B cell (primary cell): Measurements from ENCODE around the gene MALRD1. TPM values are rescaled to one million over a fixed set of nuclear protein-coding genes. Genes with fewer than 3 reads are reported as not detected.

ENCODE experiments used
- ATAC-seq: fragments of 200-7000 bp; cut with Tn5 transposase; one replicate; pipeline ENCODE4 v1.10.0; 2021; ENCODE audit warnings: low read depth, mild to moderate bottlenecking, moderate number of reproducible peaks, moderate library complexity
- CTCF ChIA-PET: fragments of 350-600 bp; sonication (Branson Sonifier 250); formaldehyde crosslinking; loops from one replicate; lab custom pipeline; 2021; ENCODE audit warnings: antibody characterized with exemption, inconsistent platforms; lab: Charles Lee
- POLR2A ChIA-PET: fragments of 350-600 bp; sonication (Branson Sonifier 250); formaldehyde crosslinking; loops from one replicate; lab custom pipeline; 2021; ENCODE audit warnings: antibody characterized with exemption; lab: Charles Lee
- DNase-seq: peaks from one replicate; pipeline ENCODE4 v3.0.0; 2013
- H2AFZ ChIP-seq: 2 replicates; pipeline ENCODE4 v1.6.1; 2012; ENCODE audit warnings: mild to moderate bottlenecking, low read depth, low read length; ENCODE audit not compliant: insufficient read depth, poor library complexity, severe bottlenecking
- H3K27ac ChIP-seq, 2 donors: 1 replicate in 1 of 2; 2 replicates in 1 of 2; pipeline ENCODE4 v1.5.1; 2012 to 2013; ENCODE audit warnings: low read length in 2 of 2, mild to moderate bottlenecking in 2 of 2, moderate library complexity in 1 of 2
- H3K27me3 ChIP-seq, 4 experiments: fragments of 200-600 bp in 1 of 4; sonication (generic) in 1 of 4; replicated peaks in 1 of 4; 1 replicate in 2 of 4; 2 replicates in 2 of 4; pipeline versions ENCODE4 v1.6.1 to v1.7.0; 2013 to 2016; ENCODE audit warnings: low read length in 3 of 4, mild to moderate bottlenecking in 2 of 4, mixed read lengths in 1 of 4, moderate library complexity in 1 of 4; ENCODE audit not compliant: insufficient read depth in 4 of 4, control insufficient read depth in 3 of 4; ENCODE audit errors: control extremely low read depth in 1 of 4
- H3K36me3 ChIP-seq, 2 experiments: replicated peaks in 1 of 2; 1 replicate in 1 of 2; 2 replicates in 1 of 2; pipeline versions ENCODE4 v1.6.1 to v1.7.1; 2013; ENCODE audit warnings: low read length in 1 of 2; ENCODE audit not compliant: insufficient read depth in 2 of 2, control insufficient read depth in 1 of 2; ENCODE audit errors: control extremely low read depth in 1 of 2, extremely low read depth in 1 of 2
- H3K4me1 ChIP-seq, 2 donors: fragments of 200-600 bp in 1 of 2; sonication (generic) in 1 of 2; 1 replicate in 1 of 2; 2 replicates in 1 of 2; pipeline versions ENCODE4 v1.5.1 to v1.6.1; 2013 to 2017; ENCODE audit warnings: low read length in 2 of 2; ENCODE audit not compliant: control insufficient read depth in 2 of 2, insufficient read depth in 2 of 2
- H3K4me2 ChIP-seq: replicated peaks from 2 replicates; pipeline ENCODE3; 2012; ENCODE audit warnings: mild to moderate bottlenecking, low read depth, low read length; ENCODE audit not compliant: poor library complexity, severe bottlenecking
- H3K4me3 ChIP-seq, 5 experiments: fragments of 200-600 bp in 1 of 5; sonication (generic) in 1 of 5; 1 replicate in 3 of 5; 2 replicates in 2 of 5; pipeline versions ENCODE4 v1.5.1 to v1.7.0; 2011 to 2016; ENCODE audit warnings: low read length in 4 of 5, mild to moderate bottlenecking in 4 of 5, low read depth in 2 of 5, control low read depth in 1 of 5, moderate library complexity in 1 of 5; ENCODE audit not compliant: insufficient read depth in 1 of 5; ENCODE audit errors: control extremely low read depth in 1 of 5, extremely low read depth in 1 of 5
- H3K79me2 ChIP-seq: fragments of 200-600 bp; sonication (generic); one replicate; pipeline ENCODE4 v1.6.0; 2016; ENCODE audit warnings: low read length; ENCODE audit not compliant: control insufficient read depth, insufficient read depth
- H3K9ac ChIP-seq: fragments of 200-600 bp; sonication (generic); 2 replicates; pipeline ENCODE4 v1.6.1; 2017; ENCODE audit warnings: mild to moderate bottlenecking, low read length, moderate library complexity
- H3K9me3 ChIP-seq, 3 donors: one replicate each; pipeline versions ENCODE4 v1.6.1 to v1.7.1; 2013; ENCODE audit warnings: low read length in 2 of 3; ENCODE audit not compliant: control insufficient read depth in 2 of 3, insufficient read depth in 1 of 3; ENCODE audit errors: control extremely low read depth in 1 of 3
- H4K20me1 ChIP-seq: 2 replicates; pipeline ENCODE4 v1.6.0; 2012; ENCODE audit warnings: mild to moderate bottlenecking, low read length; ENCODE audit not compliant: insufficient read depth, control insufficient read depth, poor library complexity, severe bottlenecking
- H3K27ac Mint-ChIP-seq: one replicate; pipeline ENCODE4 v1.8.0; 2021; ENCODE audit warnings: mixed read lengths
- H3K27me3 Mint-ChIP-seq: one replicate; pipeline ENCODE4 v1.8.0; 2021; ENCODE audit warnings: mixed read lengths
- H3K4me1 Mint-ChIP-seq: one replicate; pipeline ENCODE4 v1.8.0; 2021; ENCODE audit warnings: mixed read lengths
- H3K4me3 Mint-ChIP-seq: one replicate; pipeline ENCODE4 v1.8.0; 2021; ENCODE audit warnings: mixed read lengths
- H3K9me3 Mint-ChIP-seq: one replicate; pipeline ENCODE4 v1.8.0; 2022; ENCODE audit warnings: mixed read lengths; ENCODE audit not compliant: insufficient read depth
- CTCF ChIP-seq: fragments of 200-600 bp; IDR thresholded peaks from one replicate; pipeline ENCODE4 v1.8.0; 2022; ENCODE audit warnings: antibody characterized with exemption, mild to moderate bottlenecking
- EZH2 ChIP-seq: IDR thresholded peaks from 2 replicates; pipeline ENCODE4 v1.6.1; 2012; ENCODE audit warnings: borderline replicate concordance, low read depth, mild to moderate bottlenecking, moderate library complexity, low read length; ENCODE audit not compliant: insufficient read depth, poor library complexity, severe bottlenecking
- WGBS: methylation state at CpG from one replicate; pipeline ENCODE4 v1.1.5; 2013; ENCODE audit warnings: missing lambda C conversion rate; ENCODE audit not compliant: insufficient coverage; 5-methylcytosine and 5-hydroxymethylcytosine counted together
- intact Hi-C: fragments of 100-400 bp; cut with micrococcal nuclease; formaldehyde crosslinking; loops from one replicate; pipeline ENCODE4 v1.10.0; 2022
- polyA plus RNA-seq: library from polyadenylated mRNA; depleted of rRNA; stranded (reverse); fragments of >200 nt; gene quantifications from 2 replicates; pipeline ENCODE4 v1.2.3, GENCODE V29; 2012
- total RNA-seq, 2 donors: library from RNA; stranded (reverse); fragments of 120-200 nt in 1 of 2; gene quantifications; 1 replicate in 1 of 2; 2 replicates in 1 of 2; pipeline versions ENCODE4 v1.2.3 to v1.2.4, GENCODE V29; 2013 to 2022

The MALRD1 gene
- total and polyA plus RNA-seq, 2 donors (not counting 1 experiment from before 2014, with no cell fraction given): not detected

GRCh38 chr10:19178675-19179074 lies 130.1 kb downstream of the MALRD1 start:
- intact Hi-C loops: no loop called here
- H3K27ac Mint-ChIP-seq: no peak overlapping the region
- H3K4me1 Mint-ChIP-seq: no peaks in the 10 kb centered on the region
- H3K9me3 Mint-ChIP-seq: no peaks in the 10 kb centered on the region
- H4K20me1 ChIP-seq: no peaks in the 10 kb centered on the region
- no peak overlapping the region for H3K4me3 Mint-ChIP-seq
- no peak overlapping the region for H3K4me3 ChIP-seq
- H2AFZ ChIP-seq: no peak overlapping the region
- no peak overlapping the region for H3K27ac ChIP-seq
- no peak for DNase-seq
- H3K9ac ChIP-seq: no peak overlapping the region
- 69% methylated on average over 3 of the region's 8 CpGs for WGBS
- H3K4me2 ChIP-seq: no peak overlapping the region
- no peaks in the 10 kb centered on the region for H3K4me1 ChIP-seq
- H3K27me3 ChIP-seq: no peaks in the 10 kb centered on the region
- no peaks in the 10 kb centered on the region for H3K79me2 ChIP-seq
- H3K36me3 ChIP-seq: no peaks in the 10 kb centered on the region
- ChIA-PET CTCF (no interaction called here), POLR2A (no interaction called here)
- TF ChIP-seq EZH2 (no peak), CTCF (no peak)
- no peaks in the 10 kb centered on the region for H3K9me3 ChIP-seq
- ATAC-seq: no peak
- no peaks in the 10 kb centered on the region for H3K27me3 Mint-ChIP-seq

GRCh38 chr10:19184891-19185290 lies 136.3 kb downstream of the MALRD1 start:
- Mint-ChIP-seq H3K9me3 (no peaks in the 10 kb centered on the region), H3K27me3 (no peaks in the 10 kb centered on the region), H3K4me3 (no peak overlapping the region), H3K4me1 (no peaks in the 10 kb centered on the region), H3K27ac (no peak overlapping the region)
- Histone ChIP-seq H3K4me2 (no peak overlapping the region), H4K20me1 (no peaks in the 10 kb centered on the region), H3K9me3 (no peaks in the 10 kb centered on the region), H2AFZ (no peak overlapping the region), H3K79me2 (no peaks in the 10 kb centered on the region), H3K9ac (no peak overlapping the region), H3K36me3 (no peaks in the 10 kb centered on the region), H3K27me3 (no peaks in the 10 kb centered on the region), H3K4me1 (no peaks in the 10 kb centered on the region), H3K27ac (no peak overlapping the region), H3K4me3 (no peak overlapping the region)
- ChIA-PET POLR2A (no interaction called here), CTCF (no interaction called here)
- intact Hi-C loops: no loop called here
- no CpG with 5 or more reads among the region's 2 CpGs for WGBS
- TF ChIP-seq EZH2 (no peak), CTCF (no peak)
- DNase-seq (no peak), ATAC-seq (no peak)
